ENCODE measurements around the gene HSD11B1L.
"Not testable (repeated sequence)": the region's sequence is repeated elsewhere in the genome, so short reads cannot be mapped to it uniquely, and the experiment has no call there.

Gene HSD11B1L

GRCh38 chr19:5697022-5697889 is 16.4 kb downstream of the HSD11B1L start:
- Histone ChIP-seq H3K4me3 (no peak overlapping the region), H3K27ac (0 out of 2 replicates have a peak overlapping the region, but pooled peaks have one; percentile 50), H3K36me3 (ENCODE audit: insufficient read depth, low read length) (peaks cover 77% of the 10 kb centered on the region), H3K9ac (ENCODE audit: insufficient read length) (no peak overlapping the region), H3K9me3 (ENCODE audit: low read depth, low read length) (no peaks in the 10 kb centered on the region)
- DNase-seq (ENCODE audit: low read depth, low spot score): no peak
- TF ChIP-seq FOXP2 (optimal IDR thresholded peaks at IDR 0.05; ENCODE audit: control extremely low read depth, extremely low read length, insufficient read depth): no peak
- TF ChIP-seq EZH2 (IDR thresholded peaks at IDR 0.05): no peak
- TF ChIP-seq POLR2AphosphoS5 (IDR thresholded peaks at IDR 0.05; ENCODE audit: borderline replicate concordance, low read depth, low read length): no peak

GRCh38 chr19:5697890-5698634 is 17.2 kb downstream of the HSD11B1L start:
- H3K36me3 ChIP-seq (ENCODE audit: insufficient read depth, low read length): peaks cover 69% of the 10 kb centered on the region
- H3K27ac ChIP-seq: no peak overlapping the region
- H3K9me3 ChIP-seq (ENCODE audit: low read depth, low read length): no peaks in the 10 kb centered on the region
- no peak for DNase-seq (ENCODE audit: low read depth, low spot score)
- no peak overlapping the region for H3K9ac ChIP-seq (ENCODE audit: insufficient read length)
- H3K4me3 ChIP-seq: no peak overlapping the region
- TF ChIP-seq FOXP2 (optimal IDR thresholded peaks at IDR 0.05; ENCODE audit: control extremely low read depth, extremely low read length, insufficient read depth): no peak
- no peak for TF ChIP-seq POLR2AphosphoS5 (IDR thresholded peaks at IDR 0.05; ENCODE audit: borderline replicate concordance, low read depth, low read length)

GRCh38 chr19:5698635-5699422 is 18.0 kb downstream of the HSD11B1L start:
- no peak for DNase-seq (ENCODE audit: low read depth, low spot score)
- Histone ChIP-seq H3K27ac (no peak overlapping the region; the same call in 1 of the 2 replicates), H3K4me3 (no peak overlapping the region), H3K9me3 (ENCODE audit: low read depth, low read length) (no peaks in the 10 kb centered on the region), H3K9ac (ENCODE audit: insufficient read length) (no peak overlapping the region), H3K36me3 (ENCODE audit: insufficient read depth, low read length) (peaks cover 69% of the 10 kb centered on the region)
- TF ChIP-seq POLR2AphosphoS5 (IDR thresholded peaks at IDR 0.05; ENCODE audit: borderline replicate concordance, low read depth, low read length): no peak
- TF ChIP-seq EZH2 (IDR thresholded peaks at IDR 0.05): no peak
- no peak for TF ChIP-seq FOXP2 (optimal IDR thresholded peaks at IDR 0.05; ENCODE audit: control extremely low read depth, extremely low read length, insufficient read depth)

- Histone ChIP-seq H3K9ac (ENCODE audit: insufficient read length) (no peak overlapping the region), H3K27ac (no peak overlapping the region)
Observed at GRCh38 chr19:5700455-5701092, 19.7 kb downstream of the HSD11B1L start.

GRCh38 chr19:5702053-5702410 is 21.2 kb downstream of the HSD11B1L start:
- not testable (repeated sequence) for H3K27ac ChIP-seq; H3K9me3 ChIP-seq (ENCODE audit: low read depth, low read length); H3K9ac ChIP-seq (ENCODE audit: insufficient read length); H3K4me3 ChIP-seq; DNase-seq (ENCODE audit: low read depth, low spot score)
- H3K36me3 ChIP-seq (ENCODE audit: insufficient read depth, low read length): peaks cover 67% of the 10 kb centered on the region

More at GRCh38 chr19:5700455-5701092, 19.7 kb downstream of the HSD11B1L start:
- Histone ChIP-seq H3K4me3 (no peak overlapping the region), H3K36me3 (ENCODE audit: insufficient read depth, low read length) (peaks cover 69% of the 10 kb centered on the region), H3K9me3 (ENCODE audit: low read depth, low read length) (no peaks in the 10 kb centered on the region)
- no peak for DNase-seq (ENCODE audit: low read depth, low spot score)
- TF ChIP-seq EZH2 (IDR thresholded peaks at IDR 0.05): no peak
- TF ChIP-seq FOXP2 (optimal IDR thresholded peaks at IDR 0.05; ENCODE audit: control extremely low read depth, extremely low read length, insufficient read depth): no peak
- no peak; the same call in 1 of the 2 replicates for TF ChIP-seq POLR2AphosphoS5 (IDR thresholded peaks at IDR 0.05; ENCODE audit: borderline replicate concordance, low read depth, low read length)

- H3K9ac ChIP-seq (ENCODE audit: insufficient read length): no peak overlapping the region
- no peak overlapping the region for H3K27ac ChIP-seq
Observed at GRCh38 chr19:5703819-5704818, 23.3 kb downstream of the HSD11B1L start.

GRCh38 chr19:5705552-5705951 is 24.7 kb downstream of the HSD11B1L start:
- peaks cover 68% of the 10 kb centered on the region for H3K36me3 ChIP-seq (ENCODE audit: insufficient read depth, low read length)
- TF ChIP-seq EZH2 (IDR thresholded peaks at IDR 0.05) (no peak), FOXP2 (optimal IDR thresholded peaks at IDR 0.05; ENCODE audit: control extremely low read depth, extremely low read length, insufficient read depth) (no peak), POLR2AphosphoS5 (IDR thresholded peaks at IDR 0.05; ENCODE audit: borderline replicate concordance, low read depth, low read length) (no peak)

More at GRCh38 chr19:5703819-5704818, 23.3 kb downstream of the HSD11B1L start:
- Histone ChIP-seq H3K9me3 (ENCODE audit: low read depth, low read length) (no peaks in the 10 kb centered on the region), H3K4me3 (no peak overlapping the region), H3K36me3 (ENCODE audit: insufficient read depth, low read length) (peaks cover 66% of the 10 kb centered on the region)
- TF ChIP-seq FOXP2 (optimal IDR thresholded peaks at IDR 0.05; ENCODE audit: control extremely low read depth, extremely low read length, insufficient read depth) (no peak), EZH2 (IDR thresholded peaks at IDR 0.05) (no peak), POLR2AphosphoS5 (IDR thresholded peaks at IDR 0.05; ENCODE audit: borderline replicate concordance, low read depth, low read length) (no peak)
- no peak for DNase-seq (ENCODE audit: low read depth, low spot score)

More at GRCh38 chr19:5705552-5705951, 24.7 kb downstream of the HSD11B1L start:
- no peaks in the 10 kb centered on the region for H3K9me3 ChIP-seq (ENCODE audit: low read depth, low read length)
- H3K27ac ChIP-seq: no peak overlapping the region
- DNase-seq (ENCODE audit: low read depth, low spot score): no peak
- H3K9ac ChIP-seq (ENCODE audit: insufficient read length): no peak overlapping the region
- H3K4me3 ChIP-seq: no peak overlapping the region

Measured in SK-N-MC (cell line).